GM04503 (cell line): ENCODE results near the gene NEU1.

Experiments used
- DNase-seq: peaks from one replicate; pipeline ENCODE4 v3.0.0-alpha.2; 2012; ENCODE audit warnings: low read depth

Gene NEU1

GRCh38 chr6:31896493-31896855 is 33.9 kb upstream of the NEU1 start:
- DNase-seq = no peak

- no peak for DNase-seq
These were observed 30.2 kb upstream of the NEU1 start for GRCh38 chr6:31892821-31893220.

- DNase-seq = no peak
These were observed 26.8 kb upstream of the NEU1 start for GRCh38 chr6:31889331-31889972.

- no peak for DNase-seq
These were observed 25.9 kb upstream of the NEU1 start for GRCh38 chr6:31888276-31889258.

- DNase-seq = no peak
These were observed 24.8 kb upstream of the NEU1 start for GRCh38 chr6:31887173-31888007.

DNA sequence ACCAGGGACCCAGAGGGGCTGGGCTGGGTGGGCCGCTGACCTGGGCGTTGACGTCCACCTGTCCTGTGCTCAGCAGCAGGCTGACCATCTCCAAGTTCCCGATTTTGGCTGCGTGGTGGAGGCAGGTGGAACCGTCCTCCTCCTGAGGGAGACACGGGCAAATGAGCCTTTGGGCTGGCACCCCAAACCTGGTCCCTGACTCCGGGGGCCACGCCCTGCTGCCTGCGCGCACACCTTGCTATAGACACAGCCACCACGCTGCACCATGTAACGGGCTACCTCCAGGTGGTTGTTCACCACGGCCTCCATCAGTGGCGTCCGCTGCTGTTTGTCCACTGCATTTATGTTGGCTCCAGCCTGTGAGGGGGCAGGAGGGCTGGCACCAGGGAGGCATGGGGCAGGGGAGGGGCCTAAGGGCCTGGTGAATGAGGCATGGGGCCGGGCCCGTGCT is 23.9 kb upstream of the NEU1 start:
- DNase-seq = no peak

- no peak for DNase-seq
These were observed 22.0 kb upstream of the NEU1 start for GRCh38 chr6:31884528-31885035.

DNA sequence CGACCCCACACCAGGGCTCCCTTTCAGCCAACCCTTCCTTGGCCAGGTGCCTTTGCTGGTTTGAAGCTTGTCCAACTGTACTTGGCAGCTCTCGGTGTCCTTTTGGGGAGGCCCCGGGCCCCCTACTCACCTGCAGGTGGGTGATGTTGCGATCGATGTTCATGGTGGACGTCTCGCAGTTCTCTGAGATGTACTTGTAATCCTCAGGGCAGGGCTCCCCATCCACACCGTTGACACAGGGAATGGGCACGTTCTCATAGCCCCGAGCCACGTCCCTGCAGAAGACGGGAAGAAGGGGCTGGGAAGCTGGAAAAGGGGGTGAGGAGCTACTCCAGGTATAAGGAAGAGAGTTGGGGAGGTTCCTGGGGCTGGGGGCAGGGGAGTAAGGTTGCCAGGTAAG is 21.1 kb upstream of the NEU1 start:
- DNase-seq = no peak

DNA sequence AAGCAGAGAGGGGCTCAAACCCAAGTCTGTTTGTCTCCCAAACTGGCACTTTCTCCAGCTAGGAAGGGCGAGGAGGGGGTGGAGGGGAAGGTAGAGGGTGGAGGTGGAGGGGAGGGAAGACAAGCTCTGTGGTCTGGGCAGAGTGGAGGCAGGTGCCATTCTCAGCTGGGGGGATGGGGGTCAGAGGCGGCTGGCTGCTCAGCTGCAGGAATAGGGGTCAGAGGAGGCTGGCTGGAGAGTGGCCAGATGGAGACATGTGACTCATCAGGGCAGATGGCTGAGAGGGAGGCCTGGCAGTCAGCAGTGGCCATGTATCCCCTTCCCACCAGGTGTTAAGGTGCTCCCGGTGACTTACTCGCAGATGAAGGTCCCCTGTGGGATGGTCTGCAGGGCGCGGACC is 19.7 kb upstream of the NEU1 start:
- no peak for DNase-seq

GRCh38 chr6:31881136-31881859 is 18.7 kb upstream of the NEU1 start:
- DNase-seq = no peak

DNA sequence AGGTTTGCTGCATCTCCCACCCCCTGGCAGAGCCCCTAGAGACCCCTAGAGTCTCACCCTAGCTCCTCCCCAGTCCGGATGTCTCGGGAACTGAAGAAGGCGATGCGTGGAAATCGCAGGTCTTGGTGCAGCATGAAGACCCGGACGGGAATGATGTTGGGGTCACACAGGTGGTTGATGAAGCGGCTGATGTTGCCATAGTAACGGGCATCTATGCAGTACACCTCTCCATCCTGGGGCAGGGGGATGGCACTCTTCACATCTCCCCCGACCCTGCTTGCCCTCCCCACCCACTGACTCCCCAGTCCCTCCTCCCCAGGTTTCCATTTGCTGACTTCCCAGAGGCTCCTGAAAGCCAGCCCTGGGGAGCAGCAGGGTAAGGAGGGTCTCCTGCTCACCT is 18.0 kb upstream of the NEU1 start:
- DNase-seq = no peak

DNA sequence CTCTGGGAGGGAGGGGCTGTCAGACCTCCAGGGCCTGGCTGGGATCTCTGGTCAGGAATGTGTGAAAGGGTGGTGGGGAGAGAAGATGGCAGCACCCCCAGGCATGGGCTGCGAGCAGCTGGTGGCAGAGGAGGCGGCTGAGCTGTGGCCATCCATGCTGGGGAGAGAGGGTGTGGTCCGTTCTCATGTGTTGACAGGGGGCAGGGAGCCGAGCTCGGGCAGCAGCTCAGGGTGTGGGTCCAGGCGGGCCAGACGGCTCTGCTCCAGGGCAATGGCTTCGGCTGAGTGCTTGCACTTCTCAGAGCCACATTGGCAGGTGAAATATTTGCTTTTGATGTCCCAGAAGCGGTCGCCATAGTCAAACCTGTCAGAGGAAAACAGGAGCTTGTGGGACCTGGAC is 17.3 kb upstream of the NEU1 start:
- DNase-seq = no peak

- no peak for DNase-seq
These were observed 16.5 kb upstream of the NEU1 start for GRCh38 chr6:31879143-31879542.

- no peak for DNase-seq
These were observed 16.1 kb upstream of the NEU1 start, which contains the start of gene SLC44A4 for GRCh38 chr6:31878726-31879125. Gene SLC44A4, minus strand, starts transcription at chr6:31878997. Its CDS starts 17 bp downstream, at chr6:31878980.

- no peak for DNase-seq
These were observed 15.6 kb upstream of the NEU1 start for GRCh38 chr6:31878222-31878621.

DNA sequence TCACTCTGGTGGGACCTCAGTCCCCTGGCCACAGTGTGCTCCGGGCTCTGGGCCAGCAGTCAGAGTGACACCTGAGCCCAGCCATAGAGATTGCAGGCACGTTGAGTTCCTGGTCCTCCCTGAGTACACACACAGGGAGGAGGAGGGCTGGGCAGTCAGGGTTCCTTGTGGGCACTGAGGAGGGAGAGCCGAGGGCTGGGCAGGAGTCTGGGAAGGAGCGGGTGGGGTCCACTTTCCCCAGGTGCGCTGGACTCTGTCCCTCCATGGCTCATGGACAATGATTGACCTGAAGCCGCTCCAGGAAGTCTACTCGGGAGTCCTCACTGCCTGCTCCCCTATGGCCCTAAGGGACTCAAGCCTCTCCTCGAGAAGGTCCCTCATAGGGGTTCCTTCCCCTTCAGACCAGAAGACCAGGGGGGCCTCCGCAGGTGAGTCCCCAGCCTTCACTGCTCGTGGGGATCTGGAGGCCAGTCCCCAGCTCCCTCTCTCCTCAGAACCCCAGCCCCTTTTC is 15.1 kb upstream of the NEU1 start:
- no peak for DNase-seq

- DNase-seq = no peak
These were observed 14.6 kb upstream of the NEU1 start for GRCh38 chr6:31877125-31877650.

DNA sequence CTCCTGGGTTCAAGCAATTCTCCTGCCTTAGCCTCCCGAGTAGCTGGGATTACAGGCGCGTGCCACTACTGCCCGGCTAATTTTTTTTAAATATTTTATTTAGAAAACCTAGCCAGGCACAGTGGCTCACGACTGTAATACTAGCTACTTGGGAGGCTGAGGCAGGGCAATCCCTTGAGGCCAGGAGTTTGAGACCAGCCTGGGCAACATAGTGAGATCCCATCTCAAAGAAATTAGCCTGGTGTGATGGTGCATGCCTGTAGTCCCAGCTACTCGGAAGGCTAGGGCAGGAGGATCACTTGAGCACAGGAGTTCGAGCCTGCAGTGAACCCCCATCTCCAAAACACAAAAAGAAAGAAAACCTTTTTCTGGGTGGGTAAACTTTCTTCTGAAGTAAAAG is 13.7 kb upstream of the NEU1 start:
- no peak for DNase-seq

- DNase-seq = no peak
These were observed 13.3 kb upstream of the NEU1 start for GRCh38 chr6:31875877-31876276.

- no peak for DNase-seq
These were observed 12.4 kb upstream of the NEU1 start for GRCh38 chr6:31874836-31875572.
